ENCODE data around the gene METTL8.
"Not testable (repeated sequence)": the region's sequence is repeated elsewhere in the genome, so short reads cannot be mapped to it uniquely, and the experiment has no call there.

METTL8 gene

DNA sequence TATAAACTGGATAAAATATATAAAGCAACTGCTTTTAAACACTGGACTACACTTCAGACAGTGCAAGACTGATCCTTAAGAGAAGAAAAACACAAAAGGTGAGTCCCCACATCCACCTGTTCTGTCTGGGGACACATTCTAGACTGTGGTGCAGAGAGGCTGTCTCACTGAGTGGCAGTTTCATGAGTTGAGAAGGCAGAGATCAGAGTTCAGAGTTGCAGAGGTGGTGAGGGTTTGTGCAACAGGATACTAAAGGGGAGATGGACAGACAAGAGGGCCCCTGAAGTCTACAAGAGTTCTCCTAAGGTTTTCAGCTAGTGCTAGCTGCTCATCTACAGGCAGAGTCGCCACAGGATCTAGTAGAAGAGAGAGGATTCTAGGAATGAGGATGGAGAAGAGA, 68.0 kb downstream of the METTL8 start:
- TF ChIP-seq, protein P1, sequence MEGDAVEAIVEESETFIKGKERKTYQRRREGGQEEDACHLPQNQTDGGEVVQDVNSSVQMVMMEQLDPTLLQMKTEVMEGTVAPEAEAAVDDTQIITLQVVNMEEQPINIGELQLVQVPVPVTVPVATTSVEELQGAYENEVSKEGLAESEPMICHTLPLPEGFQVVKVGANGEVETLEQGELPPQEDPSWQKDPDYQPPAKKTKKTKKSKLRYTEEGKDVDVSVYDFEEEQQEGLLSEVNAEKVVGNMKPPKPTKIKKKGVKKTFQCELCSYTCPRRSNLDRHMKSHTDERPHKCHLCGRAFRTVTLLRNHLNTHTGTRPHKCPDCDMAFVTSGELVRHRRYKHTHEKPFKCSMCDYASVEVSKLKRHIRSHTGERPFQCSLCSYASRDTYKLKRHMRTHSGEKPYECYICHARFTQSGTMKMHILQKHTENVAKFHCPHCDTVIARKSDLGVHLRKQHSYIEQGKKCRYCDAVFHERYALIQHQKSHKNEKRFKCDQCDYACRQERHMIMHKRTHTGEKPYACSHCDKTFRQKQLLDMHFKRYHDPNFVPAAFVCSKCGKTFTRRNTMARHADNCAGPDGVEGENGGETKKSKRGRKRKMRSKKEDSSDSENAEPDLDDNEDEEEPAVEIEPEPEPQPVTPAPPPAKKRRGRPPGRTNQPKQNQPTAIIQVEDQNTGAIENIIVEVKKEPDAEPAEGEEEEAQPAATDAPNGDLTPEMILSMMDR (IDR thresholded peaks at IDR 0.05; ENCODE audit: insufficient read depth, low read depth, low read length, missing control alignments): no peak
- H3K4me3 ChIP-seq (ENCODE audit: low read depth, low read length): no peak overlapping the region
- no peak for DNase-seq (ENCODE audit: low read depth)

DNA sequence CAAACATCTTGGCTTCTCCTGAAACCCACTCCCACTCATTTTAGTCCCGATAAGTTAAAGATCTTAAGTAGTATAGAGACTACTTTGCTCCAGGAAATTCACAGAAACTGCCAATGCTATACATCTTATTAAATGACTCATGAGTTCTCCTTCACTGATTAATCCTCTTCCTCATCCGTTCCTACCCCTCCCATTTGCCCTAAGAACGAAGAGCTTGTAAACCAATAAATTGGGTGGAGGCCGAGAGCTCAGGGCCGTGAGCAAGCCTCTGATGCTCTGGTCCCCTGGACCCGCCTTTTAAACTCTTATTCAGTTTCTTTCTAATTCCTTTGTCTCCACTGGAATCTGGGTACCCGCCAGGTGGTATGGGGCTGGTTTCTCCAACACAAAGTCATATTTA, 68.6 kb downstream of the METTL8 start:
- DNase-seq (ENCODE audit: low read depth): no peak
- TF ChIP-seq, protein P1 (IDR thresholded peaks at IDR 0.05; ENCODE audit: insufficient read depth, low read depth, low read length, missing control alignments): no peak
- no peak overlapping the region for H3K4me3 ChIP-seq (ENCODE audit: low read depth, low read length)

DNA sequence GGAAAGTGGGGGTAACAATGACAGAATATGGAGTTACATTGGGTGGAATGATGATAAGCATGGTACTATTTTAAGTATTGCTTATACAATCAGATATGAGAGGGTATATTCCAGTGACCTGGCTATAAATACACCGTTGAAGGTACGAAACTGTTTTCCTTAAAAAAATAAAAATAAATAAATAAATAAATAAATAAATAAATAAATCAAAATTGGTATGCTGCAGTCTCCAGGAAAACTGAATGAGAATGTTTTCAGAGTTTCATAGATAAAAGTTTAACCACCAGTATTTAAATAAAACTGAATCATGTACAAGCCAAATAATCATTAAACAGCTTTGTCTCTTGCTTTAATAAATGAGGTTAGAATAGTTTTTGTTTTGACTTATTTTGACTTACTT, 71.4 kb downstream of the METTL8 start:
- TF ChIP-seq, protein P1 (IDR thresholded peaks at IDR 0.05; ENCODE audit: insufficient read depth, low read depth, low read length, missing control alignments): no peak
- no peak for DNase-seq (ENCODE audit: low read depth)
- H3K4me3 ChIP-seq (ENCODE audit: low read depth, low read length): no peak overlapping the region

DNA sequence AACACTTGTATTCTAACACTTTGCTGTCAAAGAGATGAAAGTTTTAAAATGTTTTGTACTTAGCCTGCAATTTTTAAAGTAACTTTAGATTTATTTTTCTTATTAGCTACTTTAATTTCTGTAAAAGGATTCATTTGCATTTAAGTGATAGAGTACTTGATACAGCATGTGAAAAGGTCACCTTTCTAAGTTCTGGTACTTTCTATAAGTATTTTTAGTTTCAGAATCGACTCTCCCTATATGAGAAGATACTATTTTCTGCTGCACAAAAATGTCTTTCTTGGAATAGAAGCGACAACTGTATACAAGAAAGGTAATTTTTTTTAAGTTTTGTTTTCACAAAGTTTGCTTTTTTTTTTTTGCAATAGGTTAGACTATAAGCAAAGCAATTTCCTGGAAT, 72.9 kb downstream of the METTL8 start:
- no peak overlapping the region for H3K4me3 ChIP-seq (ENCODE audit: low read depth, low read length)

DNA sequence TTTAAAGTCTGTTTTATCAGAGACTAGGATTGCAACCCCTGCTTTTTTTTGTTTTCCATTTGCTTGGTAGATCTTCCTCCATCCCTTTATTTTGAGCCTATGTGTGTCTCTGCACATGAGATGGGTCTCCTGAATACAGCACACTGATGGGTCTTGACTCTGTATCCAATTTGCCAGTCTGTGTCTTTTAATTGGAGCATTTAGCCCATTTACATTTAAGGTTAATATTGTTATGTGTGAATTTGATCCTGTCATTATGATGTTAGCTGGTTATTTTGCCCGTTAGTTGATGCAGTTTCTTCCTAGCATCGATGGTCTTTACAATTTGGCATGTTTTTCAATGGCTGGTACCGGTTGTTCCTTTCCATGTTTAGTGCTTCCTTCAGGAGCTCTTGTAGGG, 80.0 kb downstream of the METTL8 start:
- DNase-seq (ENCODE audit: low read depth); H3K4me3 ChIP-seq (ENCODE audit: low read depth, low read length): not testable (repeated sequence)

More for the DNA sequence above, 72.9 kb downstream of the METTL8 start:
- DNase-seq (ENCODE audit: low read depth): peak; percentile 28
- TF ChIP-seq, protein P1 (IDR thresholded peaks at IDR 0.05; ENCODE audit: insufficient read depth, low read depth, low read length, missing control alignments): no peak

DNA sequence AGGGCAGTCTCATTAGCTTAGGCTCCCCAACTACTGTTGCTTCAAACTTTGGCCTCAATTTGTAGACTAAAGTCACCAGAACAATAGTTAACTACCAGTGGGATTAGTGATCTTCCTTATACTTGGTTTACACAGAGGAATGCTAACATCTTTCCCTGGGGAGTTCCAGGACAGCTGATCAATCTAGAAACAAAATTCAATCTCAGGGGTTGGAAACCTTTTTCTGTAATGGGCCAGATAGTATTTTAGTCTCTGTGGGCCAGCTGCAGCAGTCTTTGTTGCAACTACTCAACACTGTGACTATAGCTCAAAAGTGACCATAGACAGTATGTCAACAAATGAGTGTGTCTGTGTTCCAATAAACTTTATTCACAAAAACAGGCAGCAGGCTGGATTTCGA, 85.7 kb downstream of the METTL8 start:
- DNase-seq (ENCODE audit: low read depth): no peak
- H3K4me3 ChIP-seq (ENCODE audit: low read depth, low read length): no peak overlapping the region
- TF ChIP-seq, protein P1 (IDR thresholded peaks at IDR 0.05; ENCODE audit: insufficient read depth, low read depth, low read length, missing control alignments): no peak

DNA sequence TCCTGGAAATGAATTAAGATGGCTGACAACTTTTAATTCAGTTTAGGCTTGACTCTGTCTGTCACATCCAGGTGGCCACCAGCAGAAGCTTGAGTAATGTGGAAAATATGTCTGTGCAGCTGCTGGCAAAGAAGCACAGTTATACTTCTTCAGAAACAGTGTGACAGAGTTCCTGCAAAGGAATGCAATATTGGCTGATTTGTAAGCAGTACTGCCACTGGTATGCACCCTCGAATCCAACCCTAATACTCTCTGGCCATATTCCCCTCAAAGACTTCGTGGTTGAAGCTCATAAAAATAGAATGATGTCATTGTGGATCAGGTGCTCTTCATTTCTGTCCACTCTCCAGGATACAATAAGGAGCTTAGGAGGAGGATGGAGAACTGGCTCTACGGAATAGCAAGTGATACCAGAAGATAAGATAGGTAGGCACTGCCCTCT, 86.2 kb downstream of the METTL8 start:
- H3K4me3 ChIP-seq (ENCODE audit: low read depth, low read length): no peak overlapping the region
- TF ChIP-seq, protein P1 (IDR thresholded peaks at IDR 0.05; ENCODE audit: insufficient read depth, low read depth, low read length, missing control alignments): no peak
- DNase-seq (ENCODE audit: low read depth): peak; percentile 41

Data from GM12865 (cell line).